Kidney capillary endothelial cell (primary cell): ENCODE data around the gene FAM209B.
A peak's percentile ranks its signal among the peaks of the same experiment; 100 is the strongest.
"Not testable (repeated sequence)": the region's sequence is repeated elsewhere in the genome, so short reads cannot be mapped to it uniquely, and the experiment has no call there.

Source experiments
- DNase-seq: peaks from one replicate; pipeline ENCODE4 v3.0.0-alpha.2; 2018; ENCODE audit warnings: low spot score

Gene FAM209B

DNA sequence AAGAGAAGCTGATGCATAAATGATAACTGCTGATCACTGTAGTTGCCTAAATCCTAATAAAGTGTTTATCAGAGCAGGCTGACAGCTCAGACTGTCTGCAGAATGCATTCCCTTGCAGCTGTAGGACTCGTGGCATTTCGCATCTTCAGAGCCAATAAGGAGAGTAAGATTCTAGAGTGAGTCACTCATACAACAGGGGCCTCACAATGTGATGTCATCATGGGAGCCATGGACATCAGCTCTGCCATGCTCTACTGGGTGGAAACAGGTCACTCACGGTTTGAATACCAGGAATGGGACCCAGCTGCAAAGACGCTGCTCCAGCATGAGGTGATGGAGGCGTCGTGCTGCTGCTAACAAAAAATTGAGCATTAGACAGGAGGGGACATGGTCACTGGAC is 7.4 kb downstream of the FAM209B start:
- DNase-seq, result no peak

DNA sequence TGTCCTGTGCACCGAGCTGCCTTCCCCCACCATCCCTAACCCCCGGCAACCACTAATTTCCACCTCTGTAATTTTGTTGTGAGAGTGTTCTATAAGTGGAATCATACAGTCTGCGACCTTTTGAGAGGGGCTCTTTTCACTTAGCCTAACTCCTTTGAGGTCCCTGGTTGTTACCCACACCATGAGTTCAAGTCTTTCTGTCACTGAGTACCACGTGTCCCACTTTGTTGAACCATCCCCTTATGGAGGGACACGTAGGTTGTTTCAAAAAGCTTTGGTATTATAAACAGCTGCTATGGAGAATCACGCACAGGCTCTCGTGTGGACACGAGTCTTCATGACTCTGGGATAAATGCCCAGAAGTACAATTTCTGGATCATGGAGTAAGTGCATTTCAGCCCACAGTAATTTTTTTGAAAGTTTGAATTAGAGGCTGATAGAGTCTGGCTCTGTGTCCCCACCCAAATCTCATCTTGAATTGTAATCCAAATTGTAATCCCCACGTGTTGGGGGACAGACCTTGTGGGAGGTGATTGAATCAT is 9.5 kb downstream of the FAM209B start:
- DNase-seq, result no peak

- no peak for DNase-seq
Observed at GRCh38 chr20:56551571-56551970, 18.5 kb downstream of the FAM209B start.

DNA sequence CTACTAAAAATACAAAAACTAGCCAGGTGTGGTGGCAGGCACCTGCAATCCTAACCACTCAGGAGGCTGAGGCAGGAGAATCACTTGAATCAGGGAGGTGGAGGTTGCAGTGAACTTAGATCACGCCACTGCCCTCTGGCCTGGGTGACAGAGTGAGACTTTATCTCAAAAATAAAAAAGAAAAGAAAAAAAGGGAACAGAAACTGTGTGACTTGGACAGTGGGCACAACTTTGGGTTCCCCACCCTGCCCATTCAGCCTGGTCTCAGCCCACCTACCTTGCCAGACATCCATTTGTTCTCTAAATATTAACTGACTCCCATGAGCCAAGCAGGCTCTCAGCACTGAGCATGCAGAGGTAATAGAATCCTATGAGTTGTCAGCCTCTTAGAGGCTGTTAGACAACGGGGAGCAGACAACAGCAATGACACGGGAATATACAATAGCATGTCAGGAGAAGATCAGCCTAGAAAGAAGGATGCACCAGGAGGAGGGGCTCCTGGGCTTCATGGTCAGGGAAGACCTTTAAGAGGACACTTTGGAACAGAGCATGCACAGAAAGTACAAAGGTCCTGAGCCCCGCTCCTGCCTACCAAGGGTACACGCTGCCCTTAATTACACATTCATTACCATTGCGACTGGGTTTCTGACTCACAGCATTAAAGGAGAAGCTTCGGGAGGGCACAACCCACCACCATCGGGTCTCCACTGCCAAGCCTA is 20.0 kb downstream of the FAM209B start:
- DNase-seq, result no peak

- peak; percentile 95 for DNase-seq
Observed at GRCh38 chr20:56554869-56555268, 21.8 kb downstream of the FAM209B start.

- DNase-seq, result no peak
Observed at GRCh38 chr20:56558968-56559367, 25.9 kb downstream of the FAM209B start.

- DNase-seq, result not testable (repeated sequence)
Observed at GRCh38 chr20:56564526-56564925, 31.5 kb downstream of the FAM209B start.

- no peak for DNase-seq
Observed at GRCh38 chr20:56565511-56565910, 32.5 kb downstream of the FAM209B start.

- DNase-seq, result no peak
Observed at GRCh38 chr20:56566621-56567020, 33.6 kb downstream of the FAM209B start.

- DNase-seq, result no peak
Observed at GRCh38 chr20:56570832-56571231, 37.8 kb downstream of the FAM209B start.

DNA sequence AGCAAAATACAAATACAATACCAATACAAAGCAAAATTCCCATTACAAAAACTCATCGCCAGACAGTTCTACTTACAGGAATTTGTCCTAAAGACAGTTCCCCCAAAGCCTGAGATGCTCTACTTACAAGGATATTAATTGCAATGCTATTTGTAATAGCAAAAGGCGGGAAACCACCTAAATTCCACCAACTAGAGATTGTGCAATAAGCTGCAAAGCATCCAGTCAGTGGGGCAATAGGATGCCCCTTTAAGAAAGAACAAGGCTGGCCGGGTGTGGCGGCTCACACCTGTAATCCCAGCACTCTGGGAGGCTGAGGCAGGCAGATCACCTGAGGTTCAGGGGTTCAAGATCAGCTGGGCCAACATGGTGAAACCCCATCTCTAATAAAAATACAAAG is 39.1 kb downstream of the FAM209B start:
- no peak for DNase-seq

DNA sequence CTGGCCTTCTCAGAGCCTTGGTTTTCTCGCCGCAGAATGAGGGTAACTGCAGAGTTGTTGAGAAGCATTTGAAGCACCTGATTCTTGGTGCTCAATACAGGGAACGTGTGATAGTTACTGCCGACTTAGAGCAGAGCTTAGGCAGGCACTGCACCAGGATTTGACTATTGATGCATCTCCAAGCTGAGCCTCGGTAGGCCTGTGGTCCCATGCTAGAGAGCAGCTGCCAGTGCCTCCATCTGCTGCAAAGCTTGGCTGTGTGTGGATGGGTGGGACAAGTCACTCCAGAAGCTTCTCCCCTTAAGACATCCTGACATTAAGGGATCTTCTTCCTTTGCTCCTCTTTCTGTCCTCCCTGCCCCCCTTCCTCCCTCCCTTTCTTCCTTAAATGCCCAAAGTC is 40.9 kb downstream of the FAM209B start:
- DNase-seq, result no peak

- no peak for DNase-seq
Observed at GRCh38 chr20:56574531-56575142, 41.6 kb downstream of the FAM209B start.

DNA sequence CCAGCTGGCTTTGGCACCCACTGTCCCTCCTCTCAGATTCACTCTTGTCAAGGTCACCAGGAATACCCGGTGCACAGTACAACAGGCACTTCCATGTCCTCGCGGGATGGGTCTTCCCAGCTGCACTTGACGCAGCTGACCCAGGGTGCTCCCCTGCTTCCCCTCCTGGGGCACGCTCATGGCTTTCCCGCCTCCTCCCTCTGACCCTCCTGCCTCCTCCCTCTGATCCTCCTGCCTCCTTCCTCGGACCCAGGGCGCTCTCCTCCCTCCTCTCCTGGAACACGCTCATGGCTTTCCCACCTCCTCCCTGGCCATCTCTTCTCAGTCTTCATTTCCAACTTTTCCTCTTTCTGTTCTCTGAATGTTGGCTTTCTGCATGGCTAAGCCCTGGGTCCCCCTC is 42.1 kb downstream of the FAM209B start:
- no peak for DNase-seq

DNA sequence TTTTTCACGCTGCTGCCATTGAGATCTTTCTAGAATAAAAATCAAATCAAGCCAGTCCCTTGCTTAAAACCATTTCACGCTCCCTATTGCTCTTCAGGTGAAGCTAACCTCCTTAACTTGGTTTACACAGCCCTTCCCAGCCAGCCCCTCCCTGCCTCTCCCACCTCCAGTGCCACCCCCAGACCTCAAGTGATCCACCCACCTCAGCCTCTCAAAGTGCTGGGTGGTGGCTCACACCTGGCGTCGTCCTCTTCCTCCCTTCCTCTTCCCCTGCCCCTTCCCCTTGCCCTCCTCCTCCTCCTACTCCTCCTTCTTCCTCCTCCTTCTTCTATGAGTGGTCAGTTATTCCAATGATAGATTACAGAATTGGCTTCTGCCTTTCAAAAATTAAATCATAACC is 42.9 kb downstream of the FAM209B start:
- no peak for DNase-seq

- no peak for DNase-seq
Observed at GRCh38 chr20:56579301-56579710, 46.3 kb downstream of the FAM209B start.

GRCh38 chr20:56580226-56580625 is 47.2 kb downstream of the FAM209B start:
- DNase-seq, result no peak

GRCh38 chr20:56581701-56582100 is 48.7 kb downstream of the FAM209B start:
- DNase-seq, result no peak

DNA sequence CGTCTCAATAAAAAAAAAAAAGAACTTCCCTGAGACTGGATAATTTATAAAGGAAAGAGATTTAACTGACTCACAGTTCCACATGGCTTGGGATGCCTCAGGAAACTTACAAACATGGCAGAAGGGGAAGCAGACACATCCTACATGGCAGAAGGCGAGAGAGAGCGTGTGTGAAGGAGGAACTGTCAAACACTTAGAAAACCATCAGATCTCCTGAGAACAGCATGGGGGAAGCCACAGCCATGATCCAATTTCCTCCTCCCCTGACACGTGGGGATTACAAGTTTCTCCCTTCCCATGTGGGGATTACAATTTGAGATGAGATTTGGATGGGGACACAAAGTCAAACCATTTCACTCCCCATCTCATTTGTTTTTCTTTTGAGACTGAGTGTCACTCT is 49.5 kb downstream of the FAM209B start:
- DNase-seq, result peak; percentile 4

GRCh38 chr20:56584916-56585315 is 51.9 kb downstream of the FAM209B start:
- no peak for DNase-seq
